Measurements from ENCODE around the gene PLEKHB1.

The PLEKHB1 gene

DNA sequence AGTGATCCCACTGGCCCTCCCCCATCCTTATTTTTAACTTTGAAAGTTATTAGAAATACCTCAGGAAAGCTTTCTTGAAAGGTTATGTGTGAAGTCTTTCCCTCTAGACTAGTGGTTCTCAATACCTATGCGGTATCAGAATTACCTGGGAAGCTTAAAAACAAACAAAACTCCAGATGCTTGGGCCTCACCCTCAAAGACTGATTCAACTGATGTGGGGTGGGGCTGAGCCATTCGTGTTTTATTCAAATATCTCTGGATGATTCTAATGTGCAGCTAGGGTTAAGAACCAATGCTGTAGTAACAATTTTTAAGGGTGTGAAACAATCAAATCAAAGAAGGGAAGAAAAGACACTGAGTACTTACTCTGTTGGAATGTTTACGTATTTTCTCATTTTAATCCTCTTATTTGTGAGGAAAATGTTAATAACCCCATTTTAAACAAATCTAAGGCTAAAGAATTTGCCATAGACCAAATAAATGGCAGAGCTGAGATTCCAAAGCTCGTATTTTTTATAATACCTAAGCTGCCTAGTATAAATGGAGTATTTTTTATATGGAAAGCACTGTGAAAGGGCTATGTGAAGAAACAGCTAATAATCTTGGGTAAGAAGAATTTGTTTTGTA is 47.6 kb downstream of the PLEKHB1 start:
- no peak for DNase-seq

DNA sequence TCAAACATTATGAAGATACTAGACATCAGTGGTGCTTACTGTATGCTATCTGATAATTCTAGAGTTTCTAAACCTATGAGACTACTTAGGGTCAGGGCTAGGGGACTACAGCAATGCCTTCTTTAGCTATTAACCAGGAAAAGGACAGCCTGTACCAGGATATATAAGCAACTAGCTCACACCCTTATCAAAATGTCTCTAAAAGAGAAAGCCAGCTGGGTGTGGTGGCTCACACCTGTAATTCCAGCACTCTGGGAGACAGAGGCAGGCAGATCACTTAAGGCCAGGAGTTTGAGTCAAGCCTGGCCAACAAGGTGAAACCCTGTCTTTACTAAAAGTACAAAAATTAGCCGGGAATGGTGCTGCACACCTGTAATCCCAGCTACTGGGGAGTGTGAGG is 58.7 kb downstream of the PLEKHB1 start:
- no peak for DNase-seq

DNA sequence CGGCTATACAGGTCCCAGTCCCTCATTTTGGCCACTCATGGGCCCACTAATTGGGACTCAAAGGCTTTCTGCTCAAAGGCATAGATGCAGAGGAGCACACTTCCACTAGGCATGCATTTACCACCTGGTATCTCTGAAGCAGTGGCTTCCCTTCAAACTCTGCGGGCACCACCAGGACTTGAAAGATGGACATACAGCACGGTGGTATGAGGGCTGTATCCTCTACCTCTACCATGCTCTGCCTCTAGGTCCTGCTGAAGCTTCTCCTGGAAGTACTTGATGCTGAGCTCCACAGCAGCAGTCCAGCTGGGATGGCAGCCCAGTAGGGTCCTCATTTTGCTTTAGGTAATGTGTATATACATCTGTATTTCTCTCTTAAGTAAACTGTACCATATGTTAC is 64.6 kb downstream of the PLEKHB1 start:
- no peak for DNase-seq

Measured in hematopoietic multipotent progenitor cell treated with erythropoietin and hydrocortisone succinate and interleukin-3 and kit ligand, for 6 days (in vitro differentiated cells).